EL (cell line): ENCODE measurements around the gene ZPR1.
"Not testable (repeated sequence)": the region's sequence is repeated elsewhere in the genome, so short reads cannot be mapped to it uniquely, and the experiment has no call there.

Source experiments
- DNase-seq: peaks from one replicate; pipeline ENCODE4 v3.0.0-alpha.2; 2016

Gene ZPR1, protein sequence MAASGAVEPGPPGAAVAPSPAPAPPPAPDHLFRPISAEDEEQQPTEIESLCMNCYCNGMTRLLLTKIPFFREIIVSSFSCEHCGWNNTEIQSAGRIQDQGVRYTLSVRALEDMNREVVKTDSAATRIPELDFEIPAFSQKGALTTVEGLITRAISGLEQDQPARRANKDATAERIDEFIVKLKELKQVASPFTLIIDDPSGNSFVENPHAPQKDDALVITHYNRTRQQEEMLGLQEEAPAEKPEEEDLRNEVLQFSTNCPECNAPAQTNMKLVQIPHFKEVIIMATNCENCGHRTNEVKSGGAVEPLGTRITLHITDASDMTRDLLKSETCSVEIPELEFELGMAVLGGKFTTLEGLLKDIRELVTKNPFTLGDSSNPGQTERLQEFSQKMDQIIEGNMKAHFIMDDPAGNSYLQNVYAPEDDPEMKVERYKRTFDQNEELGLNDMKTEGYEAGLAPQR

DNA sequence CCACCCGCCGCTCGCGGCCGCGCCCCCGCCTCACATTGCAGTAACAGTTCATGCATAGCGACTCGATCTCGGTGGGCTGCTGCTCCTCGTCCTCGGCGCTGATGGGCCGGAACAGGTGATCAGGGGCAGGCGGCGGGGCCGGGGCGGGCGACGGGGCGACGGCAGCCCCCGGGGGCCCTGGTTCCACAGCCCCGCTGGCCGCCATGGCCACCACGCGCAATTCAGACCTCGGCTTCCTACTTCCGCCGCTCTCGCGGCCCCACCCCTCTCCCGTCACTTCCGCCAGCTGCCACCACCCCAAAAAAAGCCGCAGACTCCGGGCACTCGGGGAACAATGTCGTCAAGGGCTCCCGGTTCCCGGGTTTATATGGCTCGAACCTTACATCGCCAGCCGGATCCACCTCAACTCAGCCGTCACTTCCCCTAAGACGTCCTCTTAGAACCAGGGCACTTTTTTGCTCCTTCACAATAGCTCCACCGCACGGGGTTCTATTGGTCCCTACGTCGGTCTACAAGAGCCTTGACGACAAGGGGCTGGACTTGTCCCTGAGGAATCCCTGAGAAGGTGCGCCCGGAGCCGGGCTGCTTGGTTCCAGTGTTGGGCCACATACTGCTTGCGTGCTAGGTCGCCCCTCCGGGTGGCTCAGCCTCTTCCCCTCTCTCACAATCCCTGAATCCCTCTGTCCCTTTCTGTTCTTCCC lies at the start of gene ZPR1:
Gene ZPR1, minus strand, starts transcription at position 238 of the 701 bp plus-strand sequence. Its CDS starts 33 bp downstream, at position 205.
- DNase-seq: peak; percentile 75

DNA sequence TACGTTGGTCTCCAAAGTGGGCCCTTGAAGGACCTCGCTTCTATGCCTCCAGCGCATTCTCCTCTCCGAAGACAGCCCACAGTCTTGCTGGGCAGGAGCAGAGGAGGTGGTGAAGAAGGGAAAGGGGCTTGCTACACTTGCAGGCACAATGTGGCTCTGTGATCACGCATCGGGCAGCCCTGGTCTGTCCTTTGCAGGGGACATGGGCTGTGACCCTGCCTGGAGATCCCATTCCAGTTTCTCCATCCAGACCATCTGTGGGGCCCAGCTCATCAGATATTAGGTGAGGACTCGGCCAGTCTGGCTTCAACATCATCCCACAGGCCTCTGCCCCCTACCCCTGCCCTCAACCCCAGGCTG lies 48.8 kb upstream of the ZPR1 start:
- DNase-seq: no peak

DNA sequence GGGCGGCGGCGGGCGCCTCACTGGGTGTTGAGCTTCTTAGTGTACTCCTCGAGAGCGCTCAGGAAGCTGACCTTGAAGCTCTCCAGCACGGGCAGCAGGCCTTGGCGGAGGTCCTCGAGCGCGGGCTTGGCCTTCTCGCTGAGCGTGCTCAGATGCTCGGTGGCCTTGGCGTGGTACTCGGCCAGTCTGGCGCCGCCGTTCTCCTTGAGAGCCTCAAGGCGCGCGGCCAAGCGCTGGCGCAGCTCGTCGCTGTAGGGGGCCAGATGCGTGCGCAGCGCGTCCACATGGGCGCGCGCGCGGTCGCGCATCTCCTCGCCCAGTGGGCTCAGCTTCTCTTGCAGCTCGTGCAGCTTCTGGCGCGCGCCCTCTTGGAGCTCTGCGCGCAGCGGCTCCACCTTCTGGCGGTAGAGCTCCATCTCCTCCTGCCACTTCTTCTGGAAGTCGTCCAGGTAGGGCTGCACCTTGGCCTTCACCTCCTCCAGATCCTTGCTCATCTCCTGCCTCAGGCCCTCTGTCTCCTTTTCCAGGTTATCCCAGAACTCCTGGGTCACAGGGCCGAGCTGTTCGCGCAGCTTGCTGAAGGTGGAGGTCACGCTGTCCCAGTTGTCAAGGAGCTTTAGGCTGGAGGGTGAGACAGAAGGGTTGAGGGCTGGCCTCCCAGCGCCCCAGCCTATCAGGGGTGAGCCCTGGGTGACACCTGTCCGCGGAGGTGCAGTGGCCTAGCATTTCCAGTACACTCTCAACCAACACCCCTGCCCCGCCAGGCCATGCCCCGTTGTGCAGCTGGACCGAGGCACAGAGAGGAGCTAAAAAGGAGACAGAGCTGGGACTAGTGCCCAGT lies 48.2 kb upstream of the ZPR1 start:
- peak; percentile 94 for DNase-seq

DNA sequence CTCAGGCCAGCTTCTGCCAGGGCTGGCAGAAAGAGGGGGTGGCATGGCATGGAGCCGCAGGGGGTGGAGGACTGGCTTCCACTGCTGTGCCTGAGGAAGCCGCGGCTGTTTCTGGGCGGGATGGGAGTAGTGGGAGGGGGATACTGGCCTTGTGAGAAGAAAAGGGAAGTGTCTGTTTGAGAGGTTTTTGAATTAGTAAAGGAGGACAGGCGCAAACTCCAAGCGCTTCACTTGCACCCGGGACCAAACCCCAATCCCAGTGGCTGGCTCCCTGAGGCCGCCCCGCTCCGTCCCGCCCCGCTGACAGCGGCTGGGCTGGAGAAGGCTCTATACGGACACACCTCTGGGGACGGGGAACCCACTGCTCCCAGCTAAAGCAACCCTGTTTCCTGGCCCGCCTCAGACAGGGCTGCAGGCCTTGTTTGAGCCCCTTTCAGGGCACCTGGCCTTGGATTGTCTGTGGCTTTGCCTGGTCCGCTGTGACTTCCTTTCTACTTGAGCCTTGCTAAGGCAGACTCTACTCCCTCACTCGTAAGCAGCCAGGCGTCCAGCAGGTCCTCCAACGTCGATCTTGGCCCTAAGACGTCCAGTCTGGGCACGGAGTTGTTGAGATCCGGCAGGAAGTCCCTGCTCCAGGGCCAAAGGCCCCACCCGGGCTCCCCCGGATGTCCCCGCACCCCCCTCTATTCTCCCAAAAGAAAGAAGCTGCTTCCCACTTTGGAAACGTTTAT lies 47.4 kb upstream of the ZPR1 start:
- no peak for DNase-seq

DNA sequence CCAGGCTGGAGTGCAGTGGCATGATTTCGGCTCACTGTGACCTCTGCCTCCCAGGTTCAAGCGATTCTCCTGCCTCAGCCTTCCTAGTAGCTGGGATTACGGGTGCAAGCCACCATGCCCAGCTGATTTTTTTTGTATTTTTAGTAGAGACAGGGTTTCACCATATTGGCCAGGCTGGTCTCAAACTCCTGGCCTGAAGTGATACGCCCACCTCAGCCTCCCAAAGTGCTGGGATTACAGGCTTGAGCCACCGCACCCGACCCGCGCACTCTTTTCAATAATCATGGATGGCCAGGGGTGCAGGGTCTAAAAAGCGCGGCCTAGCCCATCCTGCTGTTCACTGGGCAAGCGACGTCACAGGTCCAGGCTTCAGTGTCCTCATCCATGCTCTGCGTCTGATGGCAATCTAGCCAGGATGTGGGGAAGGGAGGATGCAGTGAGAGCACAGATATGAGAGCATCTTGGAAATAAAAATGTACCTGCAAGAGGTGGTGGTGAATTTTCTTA lies 46.8 kb upstream of the ZPR1 start:
- not testable (repeated sequence) for DNase-seq

DNA sequence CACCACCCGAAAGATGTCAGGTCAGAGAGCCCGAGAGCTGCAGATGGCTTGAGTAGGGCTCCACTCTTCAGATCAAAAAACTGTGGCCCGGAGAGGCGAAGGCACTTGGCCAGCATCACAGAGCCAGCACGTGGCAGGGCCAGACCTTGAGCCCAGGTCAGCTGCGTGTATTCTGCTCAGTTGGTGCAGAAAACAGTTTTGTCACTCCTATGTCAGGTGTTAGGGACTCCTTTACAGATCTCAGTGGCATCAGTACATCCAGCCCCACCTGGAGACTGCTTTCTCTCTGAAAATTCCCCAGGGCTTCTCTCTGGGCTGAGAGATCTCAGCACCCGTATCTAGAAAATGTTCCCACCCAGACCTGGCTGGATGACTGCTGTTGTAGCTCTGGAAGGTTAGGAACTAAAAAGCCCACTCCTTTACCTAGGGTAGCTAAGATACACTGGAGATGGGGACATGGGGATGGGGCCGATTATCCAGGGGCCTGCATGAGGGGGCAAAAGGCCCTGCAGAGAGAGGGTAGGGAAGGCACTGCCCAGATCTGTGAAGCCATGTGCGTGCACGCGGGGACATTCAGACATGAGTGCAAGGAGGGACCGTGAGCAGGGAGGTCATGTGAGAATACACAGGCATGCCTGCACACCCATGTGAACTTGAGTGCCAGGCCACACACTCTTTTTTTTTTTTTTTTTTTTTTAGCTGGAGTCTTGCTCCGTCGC lies 46.2 kb upstream of the ZPR1 start:
- no peak for DNase-seq

DNA sequence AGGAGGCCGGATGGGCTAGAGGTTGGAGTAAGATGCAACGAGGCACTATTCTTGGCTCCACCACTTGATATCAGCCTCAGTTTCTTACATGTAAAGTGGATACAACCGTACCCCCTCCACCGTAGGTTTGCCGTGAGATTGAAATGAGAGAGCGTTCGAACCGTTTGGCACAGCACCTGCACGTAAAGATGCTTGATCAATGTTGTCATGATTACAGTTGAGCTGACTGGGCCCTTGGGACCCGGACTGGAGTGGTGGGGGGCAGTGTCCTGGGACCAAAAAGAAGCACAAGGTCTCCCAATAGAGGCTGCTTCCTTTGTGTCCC lies 45.6 kb upstream of the ZPR1 start:
- no peak for DNase-seq

DNA sequence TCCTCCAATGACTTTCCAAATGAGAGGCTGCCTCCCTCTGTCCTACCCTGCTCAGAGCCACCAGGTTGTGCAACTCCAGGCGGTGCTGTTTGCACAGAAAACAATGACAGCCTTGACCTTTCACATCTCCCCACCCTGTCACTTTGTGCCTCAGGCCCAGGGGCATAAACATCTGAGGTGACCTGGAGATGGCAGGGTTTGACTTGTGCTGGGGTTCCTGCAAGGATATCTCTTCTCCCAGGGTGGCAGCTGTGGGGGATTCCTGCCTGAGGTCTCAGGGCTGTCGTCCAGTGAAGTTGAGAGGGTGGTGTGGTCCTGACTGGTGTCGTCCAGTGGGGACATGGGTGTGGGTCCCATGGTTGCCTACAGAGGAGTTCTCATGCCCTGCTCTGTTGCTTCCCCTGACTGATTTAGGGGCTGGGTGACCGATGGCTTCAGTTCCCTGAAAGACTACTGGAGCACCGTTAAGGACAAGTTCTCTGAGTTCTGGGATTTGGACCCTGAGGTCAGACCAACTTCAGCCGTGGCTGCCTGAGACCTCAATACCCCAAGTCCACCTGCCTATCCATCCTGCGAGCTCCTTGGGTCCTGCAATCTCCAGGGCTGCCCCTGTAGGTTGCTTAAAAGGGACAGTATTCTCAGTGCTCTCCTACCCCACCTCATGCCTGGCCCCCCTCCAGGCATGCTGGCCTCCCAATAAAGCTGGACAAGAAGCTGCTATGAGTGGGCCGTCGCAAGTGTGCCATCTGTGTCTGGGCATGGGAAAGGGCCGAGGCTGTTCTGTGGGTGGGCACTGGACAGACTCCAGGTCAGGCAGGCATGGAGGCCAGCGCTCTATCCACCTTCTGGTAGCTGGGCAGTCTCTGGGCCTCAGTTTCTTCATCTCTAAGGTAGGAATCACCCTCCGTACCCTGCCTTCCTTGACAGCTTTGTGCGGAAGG lies 44.8 kb upstream of the ZPR1 start:
- no peak for DNase-seq

DNA sequence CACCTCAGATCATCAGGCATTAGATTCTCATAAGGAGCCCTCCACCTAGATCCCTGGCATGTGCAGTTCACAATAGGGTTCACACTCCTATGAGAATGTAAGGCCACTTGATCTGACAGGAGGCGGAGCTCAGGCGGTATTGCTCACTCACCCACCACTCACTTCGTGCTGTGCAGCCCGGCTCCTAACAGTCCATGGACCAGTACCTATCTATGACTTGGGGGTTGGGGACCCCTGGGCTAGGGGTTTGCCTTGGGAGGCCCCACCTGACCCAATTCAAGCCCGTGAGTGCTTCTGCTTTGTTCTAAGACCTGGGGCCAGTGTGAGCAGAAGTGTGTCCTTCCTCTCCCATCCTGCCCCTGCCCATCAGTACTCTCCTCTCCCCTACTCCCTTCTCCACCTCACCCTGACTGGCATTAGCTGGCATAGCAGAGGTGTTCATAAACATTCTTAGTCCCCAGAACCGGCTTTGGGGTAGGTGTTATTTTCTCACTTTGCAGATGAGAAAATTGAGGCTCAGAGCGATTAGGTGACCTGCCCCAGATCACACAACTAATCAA lies 44.0 kb upstream of the ZPR1 start:
- DNase-seq: no peak

DNA sequence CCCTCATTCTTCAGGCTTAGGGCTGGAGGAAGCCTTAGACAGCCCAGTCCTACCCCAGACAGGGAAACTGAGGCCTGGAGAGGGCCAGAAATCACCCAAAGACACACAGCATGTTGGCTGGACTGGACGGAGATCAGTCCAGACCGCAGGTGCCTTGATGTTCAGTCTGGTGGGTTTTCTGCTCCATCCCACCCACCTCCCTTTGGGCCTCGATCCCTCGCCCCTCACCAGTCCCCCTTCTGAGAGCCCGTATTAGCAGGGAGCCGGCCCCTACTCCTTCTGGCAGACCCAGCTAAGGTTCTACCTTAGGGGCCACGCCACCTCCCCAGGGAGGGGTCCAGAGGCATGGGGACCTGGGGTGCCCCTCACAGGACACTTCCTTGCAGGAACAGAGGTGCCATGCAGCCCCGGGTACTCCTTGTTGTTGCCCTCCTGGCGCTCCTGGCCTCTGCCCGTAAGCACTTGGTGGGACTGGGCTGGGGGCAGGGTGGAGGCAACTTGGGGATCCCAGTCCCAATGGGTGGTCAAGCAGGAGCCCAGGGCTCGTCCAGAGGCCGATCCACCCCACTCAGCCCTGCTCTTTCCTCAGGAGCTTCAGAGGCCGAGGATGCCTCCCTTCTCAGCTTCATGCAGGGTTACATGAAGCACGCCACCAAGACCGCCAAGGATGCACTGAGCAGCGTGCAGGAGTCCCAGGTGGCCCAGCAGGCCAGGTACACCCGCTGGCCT lies 42.5 kb upstream of the ZPR1 start:
- no peak for DNase-seq

DNA sequence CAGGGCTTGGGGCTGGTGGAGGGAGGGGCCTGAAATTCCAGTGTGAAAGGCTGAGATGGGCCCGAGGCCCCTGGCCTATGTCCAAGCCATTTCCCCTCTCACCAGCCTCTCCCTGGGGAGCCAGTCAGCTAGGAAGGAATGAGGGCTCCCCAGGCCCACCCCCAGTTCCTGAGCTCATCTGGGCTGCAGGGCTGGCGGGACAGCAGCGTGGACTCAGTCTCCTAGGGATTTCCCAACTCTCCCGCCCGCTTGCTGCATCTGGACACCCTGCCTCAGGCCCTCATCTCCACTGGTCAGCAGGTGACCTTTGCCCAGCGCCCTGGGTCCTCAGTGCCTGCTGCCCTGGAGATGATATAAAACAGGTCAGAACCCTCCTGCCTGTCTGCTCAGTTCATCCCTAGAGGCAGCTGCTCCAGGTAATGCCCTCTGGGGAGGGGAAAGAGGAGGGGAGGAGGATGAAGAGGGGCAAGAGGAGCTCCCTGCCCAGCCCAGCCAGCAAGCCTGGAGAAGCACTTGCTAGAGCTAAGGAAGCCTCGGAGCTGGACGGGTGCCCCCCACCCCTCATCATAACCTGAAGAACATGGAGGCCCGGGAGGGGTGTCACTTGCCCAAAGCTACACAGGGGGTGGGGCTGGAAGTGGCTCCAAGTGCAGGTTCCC lies 41.8 kb upstream of the ZPR1 start, which contains the start of gene APOC3:
Gene APOC3, plus strand, starts transcription at position 383 of the 659 bp plus-strand sequence. CDS start 676 bp downstream, outside the sequence.
- peak; percentile 51 for DNase-seq

DNA sequence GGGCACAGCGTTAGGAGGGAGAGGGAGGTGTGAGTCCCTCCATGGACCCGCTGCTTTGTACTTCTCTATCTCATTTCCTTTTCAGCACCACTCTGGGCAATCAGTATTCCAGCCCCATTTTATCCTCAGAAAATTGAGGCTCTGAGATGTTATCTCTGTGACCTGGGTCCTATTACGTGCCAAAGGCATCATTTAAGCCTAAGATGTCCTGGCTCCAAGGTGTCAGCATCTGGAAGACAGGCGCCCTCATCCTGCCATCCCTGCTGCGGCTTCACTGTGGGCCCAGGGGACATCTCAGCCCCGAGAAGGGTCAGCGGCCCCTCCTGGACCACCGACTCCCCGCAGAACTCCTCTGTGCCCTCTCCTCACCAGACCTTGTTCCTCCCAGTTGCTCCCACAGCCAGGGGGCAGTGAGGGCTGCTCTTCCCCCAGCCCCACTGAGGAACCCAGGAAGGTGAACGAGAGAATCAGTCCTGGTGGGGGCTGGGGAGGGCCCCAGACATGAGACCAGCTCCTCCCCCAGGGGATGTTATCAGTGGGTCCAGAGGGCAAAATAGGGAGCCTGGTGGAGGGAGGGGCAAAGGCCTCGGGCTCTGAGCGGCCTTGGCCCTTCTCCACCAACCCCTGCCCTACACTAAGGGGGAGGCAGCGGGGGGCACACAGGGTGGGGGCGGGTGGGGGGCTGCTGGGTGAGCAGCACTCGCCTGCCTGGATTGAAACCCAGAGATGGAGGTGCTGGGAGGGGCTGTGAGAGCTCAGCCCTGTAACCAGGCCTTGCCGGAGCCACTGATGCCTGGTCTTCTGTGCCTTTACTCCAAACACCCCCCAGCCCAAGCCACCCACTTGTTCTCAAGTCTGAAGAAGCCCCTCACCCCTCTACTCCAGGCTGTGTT lies 41.1 kb upstream of the ZPR1 start:
- no peak for DNase-seq

DNA sequence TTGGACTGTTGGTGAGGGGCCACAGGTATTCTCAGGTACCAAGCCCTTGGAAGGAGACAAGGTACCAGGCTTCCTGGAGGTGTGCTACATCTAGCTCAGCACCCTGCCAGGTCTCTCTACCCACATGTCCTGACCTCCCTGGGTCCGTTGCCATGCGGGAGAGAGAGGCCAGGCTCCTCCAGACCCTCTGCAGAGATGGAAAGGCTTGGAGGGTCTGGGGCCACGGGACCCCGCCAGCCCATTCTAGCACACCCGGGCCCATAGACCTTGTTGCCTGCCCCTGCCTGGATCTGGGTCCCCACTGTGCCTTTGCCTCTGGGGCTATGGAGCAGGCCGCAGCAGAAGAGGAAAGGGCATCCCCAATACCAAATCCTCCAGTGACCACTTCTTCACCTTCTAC lies 39.6 kb upstream of the ZPR1 start:
- DNase-seq: no peak

DNA sequence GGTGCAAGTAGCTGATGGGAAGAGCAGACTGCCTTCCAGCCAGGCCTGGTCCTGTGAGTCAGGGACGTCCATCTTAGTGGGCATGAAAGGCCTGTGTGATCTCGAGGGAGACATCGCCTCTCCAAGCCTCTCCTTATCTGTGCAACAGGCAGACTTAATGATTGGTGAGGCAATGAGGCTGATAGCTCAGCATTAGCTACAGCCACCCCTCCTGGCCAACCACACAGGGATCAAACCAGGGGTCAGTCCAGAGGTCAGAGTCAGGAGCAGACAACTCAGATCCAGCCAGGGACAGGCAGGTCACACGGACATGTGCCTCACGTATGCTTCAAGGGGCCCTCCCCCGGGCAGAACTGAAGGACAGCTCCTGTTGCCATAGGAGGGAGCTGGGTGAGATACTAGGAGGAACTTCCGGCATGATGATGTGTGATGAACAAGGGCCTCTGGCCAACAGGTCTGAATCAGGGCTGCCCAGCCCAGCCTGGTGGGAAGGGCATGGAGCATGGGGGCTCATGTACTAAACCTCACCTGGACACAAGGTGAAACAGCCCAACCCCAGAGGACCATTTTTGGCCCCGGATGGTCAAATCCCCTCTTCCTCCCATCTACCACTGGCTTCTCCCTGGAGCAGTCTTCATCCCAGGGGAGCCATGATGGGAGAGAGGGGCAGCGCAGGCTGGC lies 39.1 kb upstream of the ZPR1 start:
- DNase-seq: no peak

DNA sequence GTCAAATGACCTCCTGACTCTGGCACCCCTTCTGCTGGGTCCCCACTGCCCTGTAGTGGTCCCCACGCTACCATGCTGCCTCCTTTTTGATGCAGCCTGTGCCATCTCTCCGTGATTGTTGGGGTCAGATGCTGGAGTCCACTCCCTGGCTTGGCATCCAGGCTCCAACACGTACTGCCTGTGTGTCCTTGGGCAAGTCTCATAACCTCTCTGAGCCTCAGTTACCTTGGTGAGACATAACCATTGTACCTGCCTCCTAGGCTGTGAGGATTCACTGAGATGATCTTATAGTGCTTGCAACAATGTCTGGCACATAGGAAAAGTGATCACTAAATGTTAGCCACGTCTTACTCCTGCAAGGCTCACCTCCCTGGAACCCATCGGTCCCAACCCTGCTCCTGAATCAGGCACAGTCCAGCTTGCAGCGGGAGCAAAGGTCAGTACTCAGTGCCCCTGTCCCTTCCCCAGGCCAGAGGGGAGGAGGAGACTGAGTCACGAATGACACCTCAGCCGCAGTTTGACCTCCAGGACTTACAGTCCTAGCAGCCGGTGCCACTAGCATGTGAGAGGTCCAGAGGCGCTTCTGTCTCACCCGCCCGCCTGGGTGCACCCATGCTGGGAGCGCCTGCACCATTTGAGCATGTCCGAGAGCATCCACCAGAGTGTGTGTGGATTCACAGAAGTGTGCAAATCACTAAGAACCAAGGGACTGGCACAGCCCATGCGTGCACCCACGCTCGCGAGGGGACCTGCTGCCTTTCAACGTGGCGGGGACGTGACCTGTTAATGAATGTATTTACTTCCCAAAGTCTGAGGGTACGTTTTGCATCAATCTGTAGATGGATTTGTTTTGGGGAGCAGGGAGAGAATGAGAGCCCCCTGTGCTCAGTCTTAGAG lies 38.3 kb upstream of the ZPR1 start:
- no peak for DNase-seq

DNA sequence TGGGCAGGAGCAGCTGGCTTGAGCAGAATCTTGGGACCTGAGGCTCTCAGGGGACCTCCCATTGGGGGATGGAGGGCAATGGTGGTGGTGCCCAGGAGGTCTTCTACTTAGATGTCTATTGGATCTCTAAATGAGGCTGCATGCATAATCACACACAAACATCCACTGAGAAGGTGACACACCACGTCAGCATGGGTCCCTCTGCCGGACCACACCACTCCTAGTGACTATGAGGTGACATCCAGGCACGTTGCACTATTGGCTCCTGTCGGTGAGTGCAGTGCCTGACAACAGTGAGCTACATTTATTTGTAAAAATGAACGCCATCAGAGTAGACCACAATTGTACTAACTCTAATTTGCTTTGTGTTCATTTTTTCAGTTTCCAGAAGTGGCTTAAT lies 37.6 kb upstream of the ZPR1 start:
- no peak for DNase-seq
